Ishikawa (cell line): ENCODE measurements around the gene CPED1.

Experiments
- CEBPB ChIP-seq: IDR thresholded peaks from 2 replicates; pipeline ENCODE4 v1.6.1; 2012
- CREB1 ChIP-seq: IDR thresholded peaks from 2 replicates; pipeline ENCODE4 v1.6.1; 2012; ENCODE audit warnings: low read depth
- EGR1 ChIP-seq: IDR thresholded peaks from 2 replicates; pipeline ENCODE4 v1.6.1; 2012
- EP300 ChIP-seq: IDR thresholded peaks from 2 replicates; pipeline ENCODE4 v1.6.1; 2012; ENCODE audit warnings: borderline replicate concordance
- FOXM1 ChIP-seq: IDR thresholded peaks from 2 replicates; pipeline ENCODE4 v1.6.1; 2012; ENCODE audit warnings: low read depth, borderline replicate concordance
- NFIC ChIP-seq: IDR thresholded peaks from 2 replicates; pipeline ENCODE4 v1.6.1; 2012
- RAD21 ChIP-seq: IDR thresholded peaks from 2 replicates; pipeline ENCODE4 v1.6.1; 2012; ENCODE audit warnings: low read depth
- REST ChIP-seq: IDR thresholded peaks from 2 replicates; pipeline ENCODE4 v1.6.1; 2012; ENCODE audit warnings: low read depth, mild to moderate bottlenecking
- TAF1 ChIP-seq: IDR thresholded peaks from 2 replicates; pipeline ENCODE4 v1.6.1; 2012; ENCODE audit warnings: low read depth, mild to moderate bottlenecking
- TCF12 ChIP-seq: IDR thresholded peaks from 2 replicates; pipeline ENCODE4 v1.6.1; 2012; ENCODE audit warnings: low read depth
- TEAD4 ChIP-seq: IDR thresholded peaks from 2 replicates; pipeline ENCODE4 v1.6.1; 2012
- YY1 ChIP-seq: IDR thresholded peaks from 2 replicates; pipeline ENCODE4 v1.6.1; 2012; ENCODE audit warnings: low read depth
- ZBTB7A ChIP-seq: IDR thresholded peaks from 2 replicates; pipeline ENCODE4 v1.6.1; 2012; ENCODE audit warnings: low read depth
- TF ChIP-seq, protein P1 (sequence below): IDR thresholded peaks from 2 replicates; pipeline ENCODE4 v1.6.1; 2012
- TF ChIP-seq, protein P2 (sequence below): IDR thresholded peaks from 2 replicates; pipeline ENCODE4 v1.6.1; 2012

CPED1 gene

DNA sequence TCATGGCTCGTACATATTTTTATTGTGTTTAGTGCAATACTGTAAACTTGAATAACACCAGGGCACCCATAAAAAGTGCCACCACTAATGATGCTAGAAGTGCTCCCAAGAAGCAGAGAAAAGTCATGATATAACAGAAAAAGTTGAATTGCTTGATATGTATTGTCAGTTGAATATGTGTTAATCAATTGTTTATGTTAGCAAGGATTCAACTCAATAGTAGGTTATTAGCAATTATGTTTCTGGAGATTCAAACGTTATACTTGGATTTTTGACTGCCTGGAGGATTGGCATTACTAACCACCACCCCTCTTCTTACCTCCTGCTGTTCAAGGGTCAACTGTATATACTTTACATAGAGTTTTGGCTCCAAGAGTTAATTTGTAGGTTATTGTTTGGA lies 168.3 kb downstream of the CPED1 start:
- TF ChIP-seq, protein P1, sequence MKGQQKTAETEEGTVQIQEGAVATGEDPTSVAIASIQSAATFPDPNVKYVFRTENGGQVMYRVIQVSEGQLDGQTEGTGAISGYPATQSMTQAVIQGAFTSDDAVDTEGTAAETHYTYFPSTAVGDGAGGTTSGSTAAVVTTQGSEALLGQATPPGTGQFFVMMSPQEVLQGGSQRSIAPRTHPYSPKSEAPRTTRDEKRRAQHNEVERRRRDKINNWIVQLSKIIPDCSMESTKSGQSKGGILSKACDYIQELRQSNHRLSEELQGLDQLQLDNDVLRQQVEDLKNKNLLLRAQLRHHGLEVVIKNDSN, result no peak
- TF ChIP-seq CREB1 (no peak), ZBTB7A (no peak), RAD21 (no peak), REST (no peak), TEAD4 (no peak), TAF1 (no peak), YY1 (no peak), FOXM1 (no peak), NFIC (no peak), CEBPB (no peak), TCF12 (no peak), EP300 (no peak), EGR1 (no peak)
- TF ChIP-seq, protein P2, sequence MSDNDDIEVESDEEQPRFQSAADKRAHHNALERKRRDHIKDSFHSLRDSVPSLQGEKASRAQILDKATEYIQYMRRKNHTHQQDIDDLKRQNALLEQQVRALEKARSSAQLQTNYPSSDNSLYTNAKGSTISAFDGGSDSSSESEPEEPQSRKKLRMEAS, result no peak

DNA sequence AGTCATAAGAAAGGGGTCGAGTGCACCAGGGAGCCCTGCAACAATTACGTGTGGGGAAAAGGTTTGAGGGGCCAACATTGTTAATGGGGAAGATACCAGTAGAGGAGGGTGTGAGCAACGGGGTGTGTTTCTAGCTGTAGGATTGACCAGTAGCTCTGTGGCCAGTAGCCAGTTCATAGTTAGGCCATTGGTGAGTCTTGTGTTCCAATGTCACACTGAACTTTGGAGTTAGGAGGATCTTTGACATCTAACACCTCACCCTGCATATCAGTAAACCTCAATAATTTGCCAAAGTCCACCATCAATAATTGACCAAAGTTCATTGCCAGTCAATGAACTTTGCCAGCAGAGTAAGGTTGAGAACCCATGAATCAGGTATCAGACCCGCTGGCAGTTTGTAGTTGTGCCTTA lies 168.8 kb downstream of the CPED1 start:
- TF ChIP-seq ZBTB7A (no peak), YY1 (no peak), CEBPB (no peak), NFIC (no peak), EGR1 (no peak), FOXM1 (no peak), TCF12 (no peak), EP300 (no peak), TAF1 (no peak)

- TF ChIP-seq EP300 (no peak), NFIC (no peak), YY1 (no peak), EGR1 (no peak), ZBTB7A (no peak), REST (no peak), TEAD4 (no peak)
These were observed 169.5 kb downstream of the CPED1 start for GRCh38 chr7:121157885-121158590.

GRCh38 chr7:121158665-121159064 lies 170.2 kb downstream of the CPED1 start:
- TF ChIP-seq FOXM1, result no peak
- no peak for TF ChIP-seq CREB1
- no peak for TF ChIP-seq EGR1
- TF ChIP-seq RAD21, result no peak
- no peak for TF ChIP-seq NFIC
- TF ChIP-seq TCF12, result no peak
- no peak for TF ChIP-seq REST
- no peak for TF ChIP-seq TEAD4
- TF ChIP-seq YY1, result no peak

DNA sequence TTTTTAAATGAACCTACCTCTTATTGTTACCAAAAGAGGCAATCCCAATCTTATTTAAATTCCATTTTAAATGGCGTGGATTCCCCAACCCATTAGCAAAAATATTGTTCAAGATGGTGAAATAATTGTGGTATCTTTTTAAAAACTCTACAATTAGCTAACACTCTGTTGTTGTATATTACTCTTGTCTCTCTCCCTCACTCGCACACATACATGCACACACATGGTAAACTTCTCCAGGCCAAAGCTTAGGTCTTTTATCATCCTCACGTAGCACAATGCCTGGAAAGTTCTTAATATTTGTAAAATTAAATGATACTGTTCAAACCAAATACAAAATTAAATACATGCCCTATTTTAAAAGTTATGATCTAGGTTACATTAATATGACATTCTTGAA lies 171.0 kb downstream of the CPED1 start:
- TF ChIP-seq, protein P2, result no peak
- TF ChIP-seq FOXM1 (no peak), CREB1 (no peak), REST (no peak), EP300 (no peak), CEBPB (no peak), TCF12 (no peak)
